Peyer's patch (tissue), 4 donors: ENCODE measurements around the gene SYCE1L.

Source experiments
- CTCF ChIP-seq, 6 experiments: fragments of 450-650 bp in 4 of 6; fragments of 200-600 bp in 2 of 6; sonication (generic) in 1 of 6; IDR thresholded peaks; one replicate each; pipeline ENCODE4 v1.5.1; 2017 to 2019; ENCODE audit warnings: antibody characterized with exemption in 6 of 6, mild to moderate bottlenecking in 3 of 6, moderate library complexity in 1 of 6
- POLR2A ChIP-seq, 2 donors: fragments of 450-650 bp; IDR thresholded peaks; one replicate each; pipeline ENCODE4 v1.5.1; 2017; ENCODE audit warnings: antibody characterized with exemption in 2 of 2, mild to moderate bottlenecking in 2 of 2, moderate library complexity in 2 of 2

DNA sequence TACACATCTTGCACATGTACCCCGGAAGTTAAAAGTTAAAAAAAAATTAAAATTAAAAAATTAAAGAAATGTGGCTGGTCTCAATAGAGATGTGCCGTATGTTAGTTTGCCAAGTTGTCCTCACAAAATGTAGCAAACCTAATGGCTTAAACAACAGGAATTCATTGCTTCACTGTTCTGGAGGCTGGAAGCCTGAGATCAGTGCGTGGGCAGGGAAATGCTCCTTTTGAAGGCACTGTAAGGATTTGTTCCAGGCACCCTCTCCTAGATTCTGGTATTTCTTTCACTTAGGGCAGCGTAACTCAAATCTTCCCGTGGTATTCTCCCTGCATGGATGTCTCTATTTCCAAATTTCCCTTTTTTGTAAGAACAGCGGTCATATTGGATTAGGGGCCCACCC lies 40.9 kb upstream of the SYCE1L start:
- TF ChIP-seq CTCF (IDR thresholded peaks at IDR 0.05) (no peak), POLR2A (IDR thresholded peaks at IDR 0.05) (no peak)
